GM23338 (cell line): Measurements from ENCODE around the gene C1orf56. TPM values are rescaled to one million over a fixed set of nuclear protein-coding genes. Genes with fewer than 3 reads are reported as not detected.

Experiments
- ATAC-seq: fragments of 200-7000 bp; cut with Tn5 transposase; 3 replicates; pipeline ENCODE4 v1.9.1; 2020
- DNase-seq: peaks from one replicate; pipeline ENCODE4 v3.0.0-alpha.2; 2015; ENCODE audit warnings: low spot score
- H2AFZ ChIP-seq: fragments of 200-600 bp; sonication (generic); 2 replicates; pipeline ENCODE4 v1.8.0; 2016; ENCODE audit warnings: antibody characterized with exemption, mild to moderate bottlenecking, moderate library complexity
- H3F3A ChIP-seq: fragments of 200-600 bp; sonication (generic); replicated peaks from 2 replicates; pipeline ENCODE4 v1.8.0; 2017; ENCODE audit warnings: antibody characterized with exemption, mixed run types, low read depth
- H3K27ac ChIP-seq: fragments of 200-600 bp; sonication (generic); 2 replicates; pipeline ENCODE4 v1.6.1; 2016; ENCODE audit warnings: low read depth
- H3K27me3 ChIP-seq: fragments of 200-600 bp; sonication (generic); 2 replicates; pipeline ENCODE4 v1.8.0; 2016; ENCODE audit warnings: mild to moderate bottlenecking, mixed run types, moderate library complexity; ENCODE audit not compliant: insufficient read depth
- H3K36me3 ChIP-seq: fragments of 200-600 bp; sonication (generic); 2 replicates; pipeline ENCODE4 v1.8.0; 2016; ENCODE audit warnings: mild to moderate bottlenecking; ENCODE audit not compliant: insufficient read depth
- H3K4me1 ChIP-seq: fragments of 200-600 bp; sonication (generic); 2 replicates; pipeline ENCODE4 v1.8.0; 2016; ENCODE audit warnings: mild to moderate bottlenecking, moderate library complexity; ENCODE audit not compliant: insufficient read depth
- H3K4me2 ChIP-seq: fragments of 200-600 bp; sonication (generic); 2 replicates; pipeline ENCODE4 v1.7.1; 2017; ENCODE audit warnings: mixed run types
- H3K4me3 ChIP-seq: fragments of 200-600 bp; sonication (generic); 2 replicates; pipeline ENCODE4 v1.6.1; 2016; ENCODE audit warnings: mixed run types
- H3K79me2 ChIP-seq: fragments of 200-600 bp; sonication (generic); replicated peaks from 2 replicates; pipeline ENCODE4 v1.8.0; 2017; ENCODE audit warnings: mild to moderate bottlenecking; ENCODE audit not compliant: insufficient read depth
- H3K9me2 ChIP-seq: fragments of 200-600 bp; sonication (generic); 2 replicates; pipeline ENCODE4 v1.8.0; 2017; ENCODE audit not compliant: insufficient read depth
- H4K20me1 ChIP-seq: fragments of 200-600 bp; sonication (generic); replicated peaks from 2 replicates; pipeline ENCODE4 v1.8.0; 2017; ENCODE audit warnings: mild to moderate bottlenecking; ENCODE audit not compliant: insufficient read depth
- H3K27ac Mint-ChIP-seq: 2 replicates; pipeline ENCODE4 v1.8.0; 2020; ENCODE audit warnings: inconsistent platforms, mild to moderate bottlenecking, moderate library complexity, mixed read lengths
- H3K27me3 Mint-ChIP-seq: 3 replicates; pipeline ENCODE4 v1.8.0; 2022; ENCODE audit warnings: low read depth, mild to moderate bottlenecking, moderate library complexity, mixed read lengths, inconsistent platforms; ENCODE audit not compliant: insufficient read depth, poor library complexity
- H3K36me3 Mint-ChIP-seq: 3 replicates; pipeline ENCODE4 v1.8.0; 2021; ENCODE audit warnings: low read depth, mild to moderate bottlenecking, inconsistent platforms, moderate library complexity, mixed read lengths
- H3K4me1 Mint-ChIP-seq: 3 replicates; pipeline ENCODE4 v1.8.0; 2020; ENCODE audit warnings: mild to moderate bottlenecking, inconsistent platforms, mixed read lengths
- H3K4me3 Mint-ChIP-seq: 3 replicates; pipeline ENCODE4 v1.8.0; 2021; ENCODE audit warnings: moderate library complexity, mild to moderate bottlenecking, inconsistent platforms, mixed read lengths
- H3K9me3 Mint-ChIP-seq: 3 replicates; pipeline ENCODE4 v1.8.0; 2020; ENCODE audit warnings: moderate library complexity, mild to moderate bottlenecking, inconsistent platforms, mixed read lengths
- CTCF ChIP-seq, 2 experiments: fragments of 200-600 bp in 1 of 2; sonication (generic) in 1 of 2; conservative IDR thresholded peaks; 2 replicates each; pipeline versions ENCODE4 v1.5.1 to v1.6.1; 2016 to 2017; ENCODE audit warnings: antibody characterized with exemption in 2 of 2, low read depth in 2 of 2, mild to moderate bottlenecking in 2 of 2, moderate library complexity in 1 of 2
- EZH2 ChIP-seq: fragments of 200-600 bp; sonication (generic); IDR thresholded peaks from one replicate; pipeline ENCODE4 v1.8.0; 2017; ENCODE audit warnings: antibody characterized with exemption, mild to moderate bottlenecking, low read depth; ENCODE audit not compliant: unreplicated experiment
- REST ChIP-seq: IDR thresholded peaks from one replicate; pipeline ENCODE4 v1.6.1; 2018; ENCODE audit warnings: antibody characterized with exemption; ENCODE audit not compliant: unreplicated experiment
- ZNF331 ChIP-seq: fragments of 250-450 bp; sonication (Bioruptor Pico); IDR thresholded peaks from 2 replicates; pipeline ENCODE4 v1.5.0; 2020; ENCODE audit warnings: low read depth, mild to moderate bottlenecking, moderate library complexity
- ZNF462 ChIP-seq: fragments of 250-450 bp; sonication (Bioruptor Pico); IDR thresholded peaks from 2 replicates; pipeline ENCODE4 v1.5.0; 2020; ENCODE audit warnings: mild to moderate bottlenecking, moderate library complexity
- polyA plus RNA-seq: library from polyadenylated mRNA; unstranded; fragments of >200 nt; fragmentation: Nextera tagmentation; extraction: Ambion mirVana; gene quantifications from 2 replicates; pipeline ENCODE4 v1.2.1, GENCODE V29; 2016
- total RNA-seq: library from RNA; depleted of rRNA; stranded (reverse); fragments of >200 nt; shearing (Covaris generic); gene quantifications from 2 replicates; pipeline ENCODE4 v1.2.3, GENCODE V29; 2014

Gene C1orf56
- total and polyA plus RNA-seq, 2 experiments from 2014 or later = 3.9 to 27.8 TPM

GRCh38 chr1:151032164-151032563 lies 15.4 kb upstream of the C1orf56 start:
- H3K36me3 Mint-ChIP-seq = peaks cover 40% of the 10 kb centered on the region
- no peak for DNase-seq
- no peak overlapping the region for H3K27ac Mint-ChIP-seq

More at GRCh38 chr1:151032164-151032563, 15.4 kb upstream of the C1orf56 start:
- Histone ChIP-seq H3K9me2 (no peaks in the 10 kb centered on the region), H3K27me3 (no peaks in the 10 kb centered on the region), H3K4me2 (no peak overlapping the region), H2AFZ (no peak overlapping the region), H3K27ac (no peak overlapping the region), H3K4me1 (0 out of 2 replicates have a peak, but pooled peaks cover 9% of the 10 kb centered on the region), H3K79me2 (no peaks in the 10 kb centered on the region), H3K36me3 (peaks cover 3% of the 10 kb centered on the region; the same call in 1 of the 2 replicates), H3F3A (no peaks in the 10 kb centered on the region), H3K4me3 (no peak overlapping the region), H4K20me1 (no peaks in the 10 kb centered on the region; the same call in none of the 2 replicates)
- TF ChIP-seq REST (no peak), EZH2 (no peak), ZNF331 (no peak), CTCF (conservative IDR thresholded peaks at IDR 0.05; ENCODE audit: low read depth in 2 of 2) (no peak), ZNF462 (CRISPR knock-in tag) (no peak)
- Mint-ChIP-seq H3K4me1 (peaks cover 10% of the 10 kb centered on the region), H3K27me3 (peaks cover 6% of the 10 kb centered on the region), H3K4me3 (no peak overlapping the region), H3K9me3 (no peaks in the 10 kb centered on the region)
- no peak for ATAC-seq
